HG03442 (cell line): ENCODE measurements around the gene PARVA.
A peak's percentile ranks its signal among the peaks of the same experiment; 100 is the strongest.

Experiments
- ATAC-seq: cut with Tn5 transposase; IDR thresholded peaks from one replicate; pipeline ENCODE4 v1.9.1; 2021; ENCODE audit warnings: mild to moderate bottlenecking, moderate library complexity; ENCODE audit not compliant: unreplicated experiment

Gene PARVA

GRCh38 chr11:12455938-12456337 is 78.6 kb downstream of the PARVA start:
- no peak for ATAC-seq

GRCh38 chr11:12456651-12457579 is 79.5 kb downstream of the PARVA start:
- ATAC-seq = no peak

GRCh38 chr11:12458042-12458441 is 80.7 kb downstream of the PARVA start:
- ATAC-seq = no peak

- no peak for ATAC-seq
Measured at GRCh38 chr11:12459374-12459773, 82.0 kb downstream of the PARVA start.

- ATAC-seq = no peak
Measured at GRCh38 chr11:12459865-12460444, 82.6 kb downstream of the PARVA start.

- ATAC-seq = no peak
Measured at GRCh38 chr11:12460466-12460865, 83.1 kb downstream of the PARVA start.

- no peak for ATAC-seq
Measured at GRCh38 chr11:12461516-12461915, 84.1 kb downstream of the PARVA start.

- ATAC-seq = no peak
Measured at GRCh38 chr11:12464303-12464702, 86.9 kb downstream of the PARVA start.

- ATAC-seq = no peak
Measured at GRCh38 chr11:12465332-12465731, 88.0 kb downstream of the PARVA start.

GRCh38 chr11:12467610-12468009 is 90.2 kb downstream of the PARVA start:
- ATAC-seq = no peak

GRCh38 chr11:12469451-12469850 is 92.1 kb downstream of the PARVA start:
- no peak for ATAC-seq

- ATAC-seq = no peak
Measured at GRCh38 chr11:12470236-12470635, 92.9 kb downstream of the PARVA start.

- no peak for ATAC-seq
Measured at GRCh38 chr11:12472401-12473005, 95.1 kb downstream of the PARVA start.

GRCh38 chr11:12473381-12473780 is 96.0 kb downstream of the PARVA start:
- no peak for ATAC-seq

GRCh38 chr11:12474871-12475270 is 97.5 kb downstream of the PARVA start:
- peak; percentile 73 for ATAC-seq

GRCh38 chr11:12478743-12479142 is 101.4 kb downstream of the PARVA start:
- no peak for ATAC-seq

GRCh38 chr11:12480401-12480800 is 103.0 kb downstream of the PARVA start:
- no peak for ATAC-seq

GRCh38 chr11:12482839-12483238 is 105.5 kb downstream of the PARVA start:
- no peak for ATAC-seq

- ATAC-seq = no peak
Measured at GRCh38 chr11:12483604-12484003, 106.2 kb downstream of the PARVA start.

GRCh38 chr11:12485328-12485727 is 108.0 kb downstream of the PARVA start:
- no peak for ATAC-seq

- no peak for ATAC-seq
Measured at GRCh38 chr11:12489246-12489772, 111.9 kb downstream of the PARVA start.

- no peak for ATAC-seq
Measured at GRCh38 chr11:12494699-12495098, 117.3 kb downstream of the PARVA start.
